GM19452 (cell line): ENCODE data around the gene CDIPT.

Source experiments
- ATAC-seq: cut with Tn5 transposase; IDR thresholded peaks from one replicate; pipeline ENCODE4 v1.9.1; 2021; ENCODE audit not compliant: unreplicated experiment

Gene CDIPT

GRCh38 chr16:29860218-29860617, 2.8 kb downstream of the CDIPT start:
- ATAC-seq: no peak

GRCh38 chr16:29858974-29859373, 4.1 kb downstream of the CDIPT start:
- no peak for ATAC-seq

GRCh38 chr16:29858149-29858849, 4.7 kb downstream of the CDIPT start:
- ATAC-seq: no peak

- no peak for ATAC-seq
These were observed 5.8 kb downstream of the CDIPT start for GRCh38 chr16:29857133-29857760.

- no peak for ATAC-seq
These were observed 8.4 kb downstream of the CDIPT start for GRCh38 chr16:29854520-29855100.

- no peak for ATAC-seq
These were observed 10.4 kb downstream of the CDIPT start for GRCh38 chr16:29852654-29853053.

- ATAC-seq: no peak
These were observed 12.0 kb downstream of the CDIPT start for GRCh38 chr16:29850998-29851397.

GRCh38 chr16:29849505-29849904, 13.5 kb downstream of the CDIPT start:
- no peak for ATAC-seq

GRCh38 chr16:29848420-29849297, 14.4 kb downstream of the CDIPT start:
- ATAC-seq: no peak

- no peak for ATAC-seq
These were observed 17.4 kb downstream of the CDIPT start for GRCh38 chr16:29845656-29846055.

GRCh38 chr16:29844575-29845331, 18.3 kb downstream of the CDIPT start:
- no peak for ATAC-seq

GRCh38 chr16:29843931-29844330, 19.1 kb downstream of the CDIPT start:
- ATAC-seq: no peak

GRCh38 chr16:29842732-29843346, 20.2 kb downstream of the CDIPT start:
- ATAC-seq: no peak

GRCh38 chr16:29841631-29842030, 21.4 kb downstream of the CDIPT start:
- no peak for ATAC-seq

- no peak for ATAC-seq
These were observed 22.8 kb downstream of the CDIPT start for GRCh38 chr16:29840240-29840639.

- ATAC-seq: no peak
These were observed 23.2 kb downstream of the CDIPT start for GRCh38 chr16:29839822-29840221.

- ATAC-seq: no peak
These were observed 25.2 kb downstream of the CDIPT start for GRCh38 chr16:29837841-29838240.

GRCh38 chr16:29836623-29837022, 26.4 kb downstream of the CDIPT start:
- ATAC-seq: no peak

GRCh38 chr16:29835926-29836325, 27.1 kb downstream of the CDIPT start:
- no peak for ATAC-seq

GRCh38 chr16:29834079-29834478, 28.9 kb downstream of the CDIPT start:
- ATAC-seq: no peak
